Lower leg skin (tissue), 4 donors: ENCODE results near the gene TOR2A. TPM values are rescaled to one million over a fixed set of nuclear protein-coding genes. Genes with fewer than 3 reads are reported as not detected.

Source experiments
- DNase-seq, 2 donors: peaks; one replicate each; pipeline ENCODE4 v3.0.0-alpha.2; 2019; ENCODE audit warnings: low spot score in 2 of 2
- H3K4me3 ChIP-seq: fragments of 200-600 bp; sonication (generic); 2 replicates; pipeline ENCODE4 v1.5.1; 2017; ENCODE audit warnings: mild to moderate bottlenecking, low read depth; ENCODE audit not compliant: poor library complexity, severe bottlenecking
- CTCF ChIP-seq, 3 donors: fragments of 450-650 bp; IDR thresholded peaks; one replicate each; pipeline ENCODE4 v1.5.1; 2016; ENCODE audit warnings: antibody characterized with exemption in 3 of 3, mild to moderate bottlenecking in 3 of 3, moderate library complexity in 2 of 3
- POLR2A ChIP-seq, 2 donors: fragments of 450-650 bp; IDR thresholded peaks; one replicate each; pipeline ENCODE4 v1.6.1; 2016 to 2017; ENCODE audit warnings: antibody characterized with exemption in 2 of 2, mild to moderate bottlenecking in 1 of 2, moderate library complexity in 1 of 2
- WGBS, 2 donors: methylation state at CpG; one replicate each; pipeline ENCODE4 v1.1.5; 2018; 5-methylcytosine and 5-hydroxymethylcytosine counted together
- intact Hi-C: fragments of 100-400 bp; cut with DNase I; formaldehyde crosslinking; loops from one replicate; pipeline ENCODE4 v1.15.0; 2023; ENCODE audit warnings: low total_unique reads
- total RNA-seq, 4 donors: library from RNA; depleted of rRNA; stranded (reverse); fragments of >200 nt; gene quantifications; one replicate each; pipeline ENCODE4 v1.1.0, GENCODE V29; 2016

TOR2A gene
- total RNA-seq, 4 donors from 2014 or later: 11.5 to 19.9 (median 15.1) TPM

GRCh38 chr9:127693697-127694096 lies 41.4 kb downstream of the TOR2A start:
- intact Hi-C loops: no loop called here
- no peak for TF ChIP-seq CTCF (IDR thresholded peaks at IDR 0.05)
- TF ChIP-seq POLR2A (IDR thresholded peaks at IDR 0.05): no peak
- H3K4me3 ChIP-seq: no peak overlapping the region
- no peak for DNase-seq
- 96% methylated on average over 4 of the region's 4 CpGs for WGBS, 2 donors

GRCh38 chr9:127693143-127693542 lies 42.0 kb downstream of the TOR2A start:
- 88 to 93% methylated on average over 10 of the region's 10 CpGs for WGBS, 2 donors
- no peak overlapping the region for H3K4me3 ChIP-seq
- intact Hi-C loops: no loop called here
- no peak for DNase-seq
- TF ChIP-seq CTCF (IDR thresholded peaks at IDR 0.05): no peak
- TF ChIP-seq POLR2A (IDR thresholded peaks at IDR 0.05): no peak

GRCh38 chr9:127692071-127692470 lies 43.0 kb downstream of the TOR2A start:
- intact Hi-C loops: no loop called here
- TF ChIP-seq CTCF (IDR thresholded peaks at IDR 0.05) (no peak), POLR2A (IDR thresholded peaks at IDR 0.05) (no peak)
- WGBS, 2 donors: 90% methylated on average over 20 of the region's 20 CpGs
- no peak overlapping the region for H3K4me3 ChIP-seq
- no peak for DNase-seq

- H3K4me3 ChIP-seq: no peak overlapping the region
- no peak for DNase-seq
- intact Hi-C loops: no loop called here
- 89 to 92% methylated on average over 10 of the region's 10 CpGs for WGBS, 2 donors
- TF ChIP-seq POLR2A (IDR thresholded peaks at IDR 0.05): no peak
- no peak for TF ChIP-seq CTCF (IDR thresholded peaks at IDR 0.05)
Measured at GRCh38 chr9:127690735-127691134, 44.4 kb downstream of the TOR2A start.

GRCh38 chr9:127689329-127690000 lies 45.6 kb downstream of the TOR2A start:
- WGBS, 2 donors: 85 to 89% methylated on average over 13 of the region's 13 CpGs
- intact Hi-C loops: loop anchor here (10.0 kb wide), 1 partner anchor 55 kb away; no protein-coding TSS in a partner anchor
- TF ChIP-seq POLR2A (IDR thresholded peaks at IDR 0.05) (no peak), CTCF (IDR thresholded peaks at IDR 0.05) (no peak)
- DNase-seq: no peak
- H3K4me3 ChIP-seq: no peak overlapping the region
